Spleen (tissue), 7 donors: ENCODE measurements around the gene PIP4K2C.

Experiments
- POLR2A ChIP-seq, 3 donors: fragments of 450-650 bp; IDR thresholded peaks; one replicate each; pipeline ENCODE4 v1.5.1; 2017; ENCODE audit warnings: antibody characterized with exemption in 3 of 3, mild to moderate bottlenecking in 1 of 3
- TF ChIP-seq, protein P1 (sequence below), 11 experiments: fragments of 200-600 bp in 7 of 11; fragments of 450-650 bp in 4 of 11; sonication (generic) in 4 of 11; IDR thresholded peaks in 8 of 11; conservative IDR thresholded peaks in 3 of 11; 1 replicate in 7 of 11; 2 replicates in 4 of 11; pipeline versions ENCODE4 v1.4.0 to v1.8.0; 2016 to 2021; ENCODE audit warnings: antibody characterized with exemption in 11 of 11, inconsistent platforms in 4 of 11, mild to moderate bottlenecking in 1 of 11
- donor health status: DM: no; HTN: no; CAD: no; lungs with moderate emphysema.
- donor health status: DM: no; HTN: no; CAD: no.
- donor health status: DM: no; HTN: no; CAD: no.

DNA sequence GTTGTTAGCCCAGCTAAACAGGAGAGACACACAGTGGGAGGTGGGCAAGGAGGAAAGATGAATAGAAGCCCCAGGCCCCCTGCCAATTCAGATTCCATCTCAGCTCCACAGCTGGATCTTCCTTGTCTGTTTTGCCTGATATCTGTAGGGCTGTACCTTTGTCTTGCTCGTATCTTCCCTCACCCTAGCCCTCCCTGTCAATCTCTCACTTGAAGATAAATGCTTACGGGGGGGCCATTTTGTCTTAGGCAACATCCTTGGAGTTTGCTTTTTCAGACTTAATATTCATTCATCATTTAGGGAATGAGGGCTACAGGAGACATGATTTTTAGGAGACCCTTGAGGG, 38.7 kb upstream of the PIP4K2C start:
- TF ChIP-seq, protein P1, sequence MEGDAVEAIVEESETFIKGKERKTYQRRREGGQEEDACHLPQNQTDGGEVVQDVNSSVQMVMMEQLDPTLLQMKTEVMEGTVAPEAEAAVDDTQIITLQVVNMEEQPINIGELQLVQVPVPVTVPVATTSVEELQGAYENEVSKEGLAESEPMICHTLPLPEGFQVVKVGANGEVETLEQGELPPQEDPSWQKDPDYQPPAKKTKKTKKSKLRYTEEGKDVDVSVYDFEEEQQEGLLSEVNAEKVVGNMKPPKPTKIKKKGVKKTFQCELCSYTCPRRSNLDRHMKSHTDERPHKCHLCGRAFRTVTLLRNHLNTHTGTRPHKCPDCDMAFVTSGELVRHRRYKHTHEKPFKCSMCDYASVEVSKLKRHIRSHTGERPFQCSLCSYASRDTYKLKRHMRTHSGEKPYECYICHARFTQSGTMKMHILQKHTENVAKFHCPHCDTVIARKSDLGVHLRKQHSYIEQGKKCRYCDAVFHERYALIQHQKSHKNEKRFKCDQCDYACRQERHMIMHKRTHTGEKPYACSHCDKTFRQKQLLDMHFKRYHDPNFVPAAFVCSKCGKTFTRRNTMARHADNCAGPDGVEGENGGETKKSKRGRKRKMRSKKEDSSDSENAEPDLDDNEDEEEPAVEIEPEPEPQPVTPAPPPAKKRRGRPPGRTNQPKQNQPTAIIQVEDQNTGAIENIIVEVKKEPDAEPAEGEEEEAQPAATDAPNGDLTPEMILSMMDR (IDR thresholded peaks at IDR 0.05 in 8 of 11, conservative IDR thresholded peaks at IDR 0.05 in 3 of 11): no peak
- TF ChIP-seq POLR2A (IDR thresholded peaks at IDR 0.05): no peak
